HG02763 (cell line): ENCODE measurements around the gene CHRNE.
"Not testable (repeated sequence)": the region's sequence is repeated elsewhere in the genome, so short reads cannot be mapped to it uniquely, and the experiment has no call there.

Experiments used
- ATAC-seq: cut with Tn5 transposase; IDR thresholded peaks from one replicate; pipeline ENCODE4 v1.9.1; 2021; ENCODE audit warnings: mild to moderate bottlenecking, moderate library complexity; ENCODE audit not compliant: unreplicated experiment

The CHRNE gene

GRCh38 chr17:4908301-4908700 is 5.4 kb upstream of the CHRNE start:
- ATAC-seq = no peak

GRCh38 chr17:4906642-4907041 is 3.7 kb upstream of the CHRNE start:
- not testable (repeated sequence) for ATAC-seq

- ATAC-seq = no peak
Measured at GRCh38 chr17:4902540-4902939, 358 bp downstream of the CHRNE start.

- no peak for ATAC-seq
Measured at GRCh38 chr17:4901648-4902344, 1.1 kb downstream of the CHRNE start.

GRCh38 chr17:4901108-4901647 is 1.7 kb downstream of the CHRNE start:
- no peak for ATAC-seq

GRCh38 chr17:4900231-4901107 is 2.4 kb downstream of the CHRNE start:
- no peak for ATAC-seq

GRCh38 chr17:4899341-4900230 is 3.3 kb downstream of the CHRNE start, which contains the start of gene C17orf107:
TSS of gene C17orf107 (plus strand) at chr17:4899536. CDS start at chr17:4899763, 227 bp downstream.
- no peak for ATAC-seq

GRCh38 chr17:4898927-4899326 is 4.0 kb downstream of the CHRNE start:
- no peak for ATAC-seq

GRCh38 chr17:4898351-4898750 is 4.5 kb downstream of the CHRNE start:
- ATAC-seq = no peak

- ATAC-seq = no peak
Measured at GRCh38 chr17:4897785-4898184, 5.1 kb downstream of the CHRNE start.

GRCh38 chr17:4897198-4897687 is 5.7 kb downstream of the CHRNE start:
- no peak for ATAC-seq

- no peak for ATAC-seq
Measured at GRCh38 chr17:4896332-4897197, 6.3 kb downstream of the CHRNE start.

GRCh38 chr17:4895657-4896331 is 7.1 kb downstream of the CHRNE start:
- ATAC-seq = no peak

GRCh38 chr17:4895121-4895520 is 7.8 kb downstream of the CHRNE start:
- ATAC-seq = no peak

GRCh38 chr17:4893721-4894560 is 9.0 kb downstream of the CHRNE start:
- no peak for ATAC-seq

- ATAC-seq = no peak
Measured at GRCh38 chr17:4893272-4893671, 9.6 kb downstream of the CHRNE start.

- ATAC-seq = no peak
Measured at GRCh38 chr17:4892499-4893221, 10.2 kb downstream of the CHRNE start.
